B cell (primary cell): ENCODE measurements around the gene FZD2. TPM values are rescaled to one million over a fixed set of nuclear protein-coding genes. Genes with fewer than 3 reads are reported as not detected.

Experiments
- ATAC-seq: fragments of 200-7000 bp; cut with Tn5 transposase; one replicate; pipeline ENCODE4 v1.10.0; 2021; ENCODE audit warnings: low read depth, mild to moderate bottlenecking, moderate number of reproducible peaks, moderate library complexity
- CTCF ChIA-PET: fragments of 350-600 bp; sonication (Branson Sonifier 250); formaldehyde crosslinking; loops from one replicate; lab custom pipeline; 2021; ENCODE audit warnings: antibody characterized with exemption, inconsistent platforms; lab: Charles Lee
- POLR2A ChIA-PET: fragments of 350-600 bp; sonication (Branson Sonifier 250); formaldehyde crosslinking; loops from one replicate; lab custom pipeline; 2021; ENCODE audit warnings: antibody characterized with exemption; lab: Charles Lee
- DNase-seq: peaks from one replicate; pipeline ENCODE4 v3.0.0; 2013
- H2AFZ ChIP-seq: 2 replicates; pipeline ENCODE4 v1.6.1; 2012; ENCODE audit warnings: mild to moderate bottlenecking, low read depth, low read length; ENCODE audit not compliant: insufficient read depth, poor library complexity, severe bottlenecking
- H3K27ac ChIP-seq, 2 donors: 1 replicate in 1 of 2; 2 replicates in 1 of 2; pipeline ENCODE4 v1.5.1; 2012 to 2013; ENCODE audit warnings: low read length in 2 of 2, mild to moderate bottlenecking in 2 of 2, moderate library complexity in 1 of 2
- H3K27me3 ChIP-seq, 4 experiments: fragments of 200-600 bp in 1 of 4; sonication (generic) in 1 of 4; replicated peaks in 1 of 4; 1 replicate in 2 of 4; 2 replicates in 2 of 4; pipeline versions ENCODE4 v1.6.1 to v1.7.0; 2013 to 2016; ENCODE audit warnings: low read length in 3 of 4, mild to moderate bottlenecking in 2 of 4, mixed read lengths in 1 of 4, moderate library complexity in 1 of 4; ENCODE audit not compliant: insufficient read depth in 4 of 4, control insufficient read depth in 3 of 4; ENCODE audit errors: control extremely low read depth in 1 of 4
- H3K36me3 ChIP-seq, 2 experiments: replicated peaks in 1 of 2; 1 replicate in 1 of 2; 2 replicates in 1 of 2; pipeline versions ENCODE4 v1.6.1 to v1.7.1; 2013; ENCODE audit warnings: low read length in 1 of 2; ENCODE audit not compliant: insufficient read depth in 2 of 2, control insufficient read depth in 1 of 2; ENCODE audit errors: control extremely low read depth in 1 of 2, extremely low read depth in 1 of 2
- H3K4me1 ChIP-seq, 2 donors: fragments of 200-600 bp in 1 of 2; sonication (generic) in 1 of 2; 1 replicate in 1 of 2; 2 replicates in 1 of 2; pipeline versions ENCODE4 v1.5.1 to v1.6.1; 2013 to 2017; ENCODE audit warnings: low read length in 2 of 2; ENCODE audit not compliant: control insufficient read depth in 2 of 2, insufficient read depth in 2 of 2
- H3K4me2 ChIP-seq: replicated peaks from 2 replicates; pipeline ENCODE3; 2012; ENCODE audit warnings: mild to moderate bottlenecking, low read depth, low read length; ENCODE audit not compliant: poor library complexity, severe bottlenecking
- H3K4me3 ChIP-seq, 5 experiments: fragments of 200-600 bp in 1 of 5; sonication (generic) in 1 of 5; 1 replicate in 3 of 5; 2 replicates in 2 of 5; pipeline versions ENCODE4 v1.5.1 to v1.7.0; 2011 to 2016; ENCODE audit warnings: low read length in 4 of 5, mild to moderate bottlenecking in 4 of 5, low read depth in 2 of 5, control low read depth in 1 of 5, moderate library complexity in 1 of 5; ENCODE audit not compliant: insufficient read depth in 1 of 5; ENCODE audit errors: control extremely low read depth in 1 of 5, extremely low read depth in 1 of 5
- H3K79me2 ChIP-seq: fragments of 200-600 bp; sonication (generic); one replicate; pipeline ENCODE4 v1.6.0; 2016; ENCODE audit warnings: low read length; ENCODE audit not compliant: control insufficient read depth, insufficient read depth
- H3K9ac ChIP-seq: fragments of 200-600 bp; sonication (generic); 2 replicates; pipeline ENCODE4 v1.6.1; 2017; ENCODE audit warnings: mild to moderate bottlenecking, low read length, moderate library complexity
- H3K9me3 ChIP-seq, 3 donors: one replicate each; pipeline versions ENCODE4 v1.6.1 to v1.7.1; 2013; ENCODE audit warnings: low read length in 2 of 3; ENCODE audit not compliant: control insufficient read depth in 2 of 3, insufficient read depth in 1 of 3; ENCODE audit errors: control extremely low read depth in 1 of 3
- H4K20me1 ChIP-seq: 2 replicates; pipeline ENCODE4 v1.6.0; 2012; ENCODE audit warnings: mild to moderate bottlenecking, low read length; ENCODE audit not compliant: insufficient read depth, control insufficient read depth, poor library complexity, severe bottlenecking
- H3K27ac Mint-ChIP-seq: one replicate; pipeline ENCODE4 v1.8.0; 2021; ENCODE audit warnings: mixed read lengths
- H3K27me3 Mint-ChIP-seq: one replicate; pipeline ENCODE4 v1.8.0; 2021; ENCODE audit warnings: mixed read lengths
- H3K4me1 Mint-ChIP-seq: one replicate; pipeline ENCODE4 v1.8.0; 2021; ENCODE audit warnings: mixed read lengths
- H3K4me3 Mint-ChIP-seq: one replicate; pipeline ENCODE4 v1.8.0; 2021; ENCODE audit warnings: mixed read lengths
- H3K9me3 Mint-ChIP-seq: one replicate; pipeline ENCODE4 v1.8.0; 2022; ENCODE audit warnings: mixed read lengths; ENCODE audit not compliant: insufficient read depth
- EZH2 ChIP-seq: IDR thresholded peaks from 2 replicates; pipeline ENCODE4 v1.6.1; 2012; ENCODE audit warnings: borderline replicate concordance, low read depth, mild to moderate bottlenecking, moderate library complexity, low read length; ENCODE audit not compliant: insufficient read depth, poor library complexity, severe bottlenecking
- WGBS: methylation state at CpG from one replicate; pipeline ENCODE4 v1.1.5; 2013; ENCODE audit warnings: missing lambda C conversion rate; ENCODE audit not compliant: insufficient coverage; 5-methylcytosine and 5-hydroxymethylcytosine counted together
- intact Hi-C: fragments of 100-400 bp; cut with micrococcal nuclease; formaldehyde crosslinking; loops from one replicate; pipeline ENCODE4 v1.10.0; 2022
- polyA plus RNA-seq: library from polyadenylated mRNA; depleted of rRNA; stranded (reverse); fragments of >200 nt; gene quantifications from 2 replicates; pipeline ENCODE4 v1.2.3, GENCODE V29; 2012
- total RNA-seq, 2 donors: library from RNA; stranded (reverse); fragments of 120-200 nt in 1 of 2; gene quantifications; 1 replicate in 1 of 2; 2 replicates in 1 of 2; pipeline versions ENCODE4 v1.2.3 to v1.2.4, GENCODE V29; 2013 to 2022
- TF ChIP-seq, protein P1 (sequence below): fragments of 200-600 bp; IDR thresholded peaks from one replicate; pipeline ENCODE4 v1.8.0; 2022; ENCODE audit warnings: antibody characterized with exemption, mild to moderate bottlenecking

The FZD2 gene
- total and polyA plus RNA-seq, 2 donors (not counting 1 experiment from before 2014, with no cell fraction given) = 1.6 to 2.5 TPM

DNA sequence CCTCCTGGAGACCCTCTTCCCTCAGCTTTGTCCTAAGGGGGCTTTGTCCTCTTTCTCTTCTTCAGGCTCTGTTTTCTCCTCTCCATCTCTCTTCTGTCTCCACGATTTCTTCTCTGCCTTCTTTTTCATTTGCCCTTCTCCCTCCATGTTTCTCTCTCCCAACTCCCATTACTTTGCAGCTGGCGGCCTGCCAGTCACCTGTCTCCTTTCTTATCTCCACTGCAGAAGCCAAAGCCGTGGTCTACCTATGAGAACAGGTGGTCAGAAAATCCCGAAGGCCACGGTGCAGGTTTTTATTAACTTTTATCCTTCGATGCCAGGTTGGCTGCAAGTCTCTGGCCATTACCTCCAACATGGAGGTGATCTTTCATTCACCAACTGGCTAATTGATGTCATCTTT, 45.1 kb downstream of the FZD2 start:
- WGBS = 80% methylated on average over 6 of the region's 6 CpGs
- H3K4me1 Mint-ChIP-seq = no peaks in the 10 kb centered on the region
- H3K4me2 ChIP-seq = no peak overlapping the region
- no peak overlapping the region for H3K9ac ChIP-seq
- H3K27me3 Mint-ChIP-seq = peaks cover 27% of the 10 kb centered on the region
- no peaks in the 10 kb centered on the region for H3K36me3 ChIP-seq
- DNase-seq (no peak), ATAC-seq (no peak)
- no peak overlapping the region for H2AFZ ChIP-seq
- H3K4me1 ChIP-seq = no peaks in the 10 kb centered on the region
- no peaks in the 10 kb centered on the region for H3K9me3 Mint-ChIP-seq
- intact Hi-C loops = no loop called here
- no peaks in the 10 kb centered on the region for H3K79me2 ChIP-seq
- ChIA-PET POLR2A (no interaction called here), CTCF (no interaction called here)
- peaks cover 0 to 5% (median 0%) of the 10 kb centered on the region in 4 experiments for H3K27me3 ChIP-seq
- no peak overlapping the region for H3K4me3 Mint-ChIP-seq
- no peaks in the 10 kb centered on the region for H3K9me3 ChIP-seq
- H3K27ac ChIP-seq = no peak overlapping the region
- TF ChIP-seq EZH2 = no peak
- TF ChIP-seq, protein P1, sequence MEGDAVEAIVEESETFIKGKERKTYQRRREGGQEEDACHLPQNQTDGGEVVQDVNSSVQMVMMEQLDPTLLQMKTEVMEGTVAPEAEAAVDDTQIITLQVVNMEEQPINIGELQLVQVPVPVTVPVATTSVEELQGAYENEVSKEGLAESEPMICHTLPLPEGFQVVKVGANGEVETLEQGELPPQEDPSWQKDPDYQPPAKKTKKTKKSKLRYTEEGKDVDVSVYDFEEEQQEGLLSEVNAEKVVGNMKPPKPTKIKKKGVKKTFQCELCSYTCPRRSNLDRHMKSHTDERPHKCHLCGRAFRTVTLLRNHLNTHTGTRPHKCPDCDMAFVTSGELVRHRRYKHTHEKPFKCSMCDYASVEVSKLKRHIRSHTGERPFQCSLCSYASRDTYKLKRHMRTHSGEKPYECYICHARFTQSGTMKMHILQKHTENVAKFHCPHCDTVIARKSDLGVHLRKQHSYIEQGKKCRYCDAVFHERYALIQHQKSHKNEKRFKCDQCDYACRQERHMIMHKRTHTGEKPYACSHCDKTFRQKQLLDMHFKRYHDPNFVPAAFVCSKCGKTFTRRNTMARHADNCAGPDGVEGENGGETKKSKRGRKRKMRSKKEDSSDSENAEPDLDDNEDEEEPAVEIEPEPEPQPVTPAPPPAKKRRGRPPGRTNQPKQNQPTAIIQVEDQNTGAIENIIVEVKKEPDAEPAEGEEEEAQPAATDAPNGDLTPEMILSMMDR = no peak
- H3K27ac Mint-ChIP-seq = no peak overlapping the region
- no peak overlapping the region for H3K4me3 ChIP-seq
- no peaks in the 10 kb centered on the region for H4K20me1 ChIP-seq

DNA sequence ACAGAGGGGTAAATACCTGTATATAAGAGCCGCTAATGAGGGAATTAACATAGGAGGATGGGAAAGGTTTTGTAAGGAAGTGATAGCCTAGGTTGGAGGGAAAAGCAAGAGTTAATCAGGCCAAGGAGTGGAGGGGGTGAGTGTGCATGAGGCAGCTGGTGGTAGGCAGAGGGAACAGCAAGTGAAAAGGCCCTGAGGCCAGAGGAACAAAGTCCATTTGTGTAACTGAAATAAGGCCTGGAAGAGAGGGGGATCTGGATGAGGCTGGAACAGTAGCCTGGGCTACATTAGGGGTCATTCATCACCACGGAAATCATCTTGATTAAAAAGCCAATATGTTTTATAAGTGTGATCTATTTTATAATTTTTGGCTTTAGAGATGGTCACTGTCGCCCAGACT, 45.7 kb downstream of the FZD2 start:
- Histone ChIP-seq H3K9me3 (no peaks in the 10 kb centered on the region), H3K4me1 (no peaks in the 10 kb centered on the region), H3K9ac (no peak overlapping the region), H2AFZ (no peak overlapping the region), H4K20me1 (no peaks in the 10 kb centered on the region), H3K4me2 (no peak overlapping the region), H3K79me2 (no peaks in the 10 kb centered on the region), H3K4me3 (no peak overlapping the region), H3K27me3 (peaks cover 0 to 5% (median 0%) of the 10 kb centered on the region in 4 experiments), H3K36me3 (no peaks in the 10 kb centered on the region), H3K27ac (no peak overlapping the region)
- intact Hi-C loops = no loop called here
- Mint-ChIP-seq H3K9me3 (no peaks in the 10 kb centered on the region), H3K4me1 (no peaks in the 10 kb centered on the region), H3K27ac (no peak overlapping the region), H3K4me3 (no peak overlapping the region), H3K27me3 (peaks cover 22% of the 10 kb centered on the region)
- POLR2A ChIA-PET = no interaction called here
- TF ChIP-seq EZH2 = no peak
- TF ChIP-seq, protein P1 = no peak
- no peak for ATAC-seq
- no peak for DNase-seq
- WGBS = 90% methylated on average over 2 of the region's 3 CpGs
- CTCF ChIA-PET = no interaction called here
